Left lung (tissue), 10 donors: ENCODE measurements around the gene DNAL4. TPM values are rescaled to one million over a fixed set of nuclear protein-coding genes. Genes with fewer than 3 reads are reported as not detected.

ENCODE experiments used
- ATAC-seq: fragments of 200-7000 bp; cut with Tn5 transposase; one replicate; pipeline ENCODE4 v1.9.1; 2020; ENCODE audit warnings: moderate library complexity
- DNase-seq, 4 donors: peaks; one replicate each; pipeline ENCODE4 v3.0.0-alpha.2; 2013 to 2020
- H3K27ac ChIP-seq, 2 donors: fragments of 200-600 bp; sonication (generic) in 1 of 2; one replicate each; pipeline versions ENCODE4 v1.5.0 to v1.8.0; 2020 to 2021
- H3K27me3 ChIP-seq, 2 donors: fragments of 200-600 bp; sonication (generic) in 1 of 2; one replicate each; pipeline versions ENCODE4 v1.5.0 to v1.8.0; 2020 to 2021
- H3K36me3 ChIP-seq, 2 donors: fragments of 200-600 bp; sonication (generic) in 1 of 2; one replicate each; pipeline versions ENCODE4 v1.5.0 to v1.8.0; 2020 to 2021
- H3K4me1 ChIP-seq, 2 donors: fragments of 200-600 bp; one replicate each; pipeline ENCODE4 v1.8.0; 2021
- H3K4me3 ChIP-seq, 2 donors: fragments of 200-600 bp; sonication (generic) in 1 of 2; one replicate each; pipeline versions ENCODE4 v1.5.0 to v1.8.0; 2020 to 2021; ENCODE audit warnings: mild to moderate bottlenecking in 1 of 2
- H3K9me3 ChIP-seq, 2 donors: fragments of 200-600 bp; sonication (generic) in 1 of 2; one replicate each; pipeline versions ENCODE4 v1.5.0 to v1.8.0; 2020 to 2021
- CTCF ChIP-seq, 2 donors: fragments of 200-600 bp; sonication (generic) in 1 of 2; IDR thresholded peaks; one replicate each; pipeline versions ENCODE4 v1.5.0 to v1.8.0; 2021; ENCODE audit warnings: antibody characterized with exemption in 2 of 2
- intact Hi-C, 2 donors: fragments of 100-400 bp; cut with DNase I; formaldehyde crosslinking; loops; one replicate each; pipeline versions ENCODE4 v1.11.2 to v1.14.2; 2022
- polyA plus RNA-seq, 6 donors: library from polyadenylated mRNA; unstranded; fragments of 120-200 nt; gene quantifications; one replicate each; pipeline ENCODE4 v1.2.1, GENCODE V29; 2013; ENCODE audit not compliant: insufficient read length in 6 of 6
- total RNA-seq, 2 donors: library from RNA; stranded (reverse); fragmentation: NEBNext Ultra II Directional; extraction: Animal tissue kit (Norgen Biotek cat#: 25700); gene quantifications; one replicate each; pipeline ENCODE4 v1.2.1, GENCODE V29; 2021
- donor health status: DM: no; HTN: yes; CAD: no.
- donor health status: DM: no; HTN: no; CAD: no.

DNAL4 gene
- total and polyA plus RNA-seq, 8 donors, result 16.3 to 36.4 (median 34.0) TPM

- no peak overlapping the region for H3K27ac ChIP-seq
- H3K36me3 ChIP-seq, result peaks cover 0 to 100% of the 10 kb centered on the region in 2 donors
- TF ChIP-seq CTCF (IDR thresholded peaks at IDR 0.05), result no peak
- peak in 1 of 4 donors; percentile 65 for DNase-seq
- no peaks in the 10 kb centered on the region for H3K27me3 ChIP-seq
- H3K4me3 ChIP-seq, result no peak overlapping the region
- H3K9me3 ChIP-seq, result no peaks in the 10 kb centered on the region
- no peak for ATAC-seq
- intact Hi-C loops, result no loop called here
- H3K4me1 ChIP-seq, result no peaks in the 10 kb centered on the region
These were observed 51.6 kb downstream of the DNAL4 start for GRCh38 chr22:38742176-38742942.

GRCh38 chr22:38741576-38741975 lies 52.4 kb downstream of the DNAL4 start:
- H3K36me3 ChIP-seq, result peaks cover 0 to 100% of the 10 kb centered on the region in 2 donors
- no peaks in the 10 kb centered on the region for H3K9me3 ChIP-seq
- no peaks in the 10 kb centered on the region for H3K27me3 ChIP-seq
- no peak overlapping the region for H3K4me3 ChIP-seq
- no peak overlapping the region for H3K27ac ChIP-seq
- no peaks in the 10 kb centered on the region for H3K4me1 ChIP-seq
- intact Hi-C loops, result no loop called here
- TF ChIP-seq CTCF (IDR thresholded peaks at IDR 0.05), result no peak
- DNase-seq, result peak in 1 of 4 donors; percentile 19
- ATAC-seq, result no peak

- Histone ChIP-seq H3K4me1 (no peaks in the 10 kb centered on the region), H3K9me3 (no peaks in the 10 kb centered on the region), H3K27me3 (no peaks in the 10 kb centered on the region), H3K36me3 (peaks cover 0 to 100% of the 10 kb centered on the region in 2 donors), H3K4me3 (no peak overlapping the region), H3K27ac (no peak overlapping the region)
- no peak for TF ChIP-seq CTCF (IDR thresholded peaks at IDR 0.05)
- peak in 1 of 4 donors; percentile 37 for DNase-seq
- intact Hi-C loops, result no loop called here
- ATAC-seq, result no peak
These were observed 52.8 kb downstream of the DNAL4 start for GRCh38 chr22:38741166-38741565.

GRCh38 chr22:38740754-38741153 lies 53.2 kb downstream of the DNAL4 start:
- H3K4me3 ChIP-seq, result no peak overlapping the region
- ATAC-seq, result no peak

More at GRCh38 chr22:38740754-38741153, 53.2 kb downstream of the DNAL4 start:
- Histone ChIP-seq H3K36me3 (peaks cover 0 to 100% of the 10 kb centered on the region in 2 donors), H3K27me3 (no peaks in the 10 kb centered on the region), H3K4me1 (peaks cover 0 to 4% of the 10 kb centered on the region in 2 donors), H3K9me3 (no peaks in the 10 kb centered on the region), H3K27ac (no peak overlapping the region)
- no peak for TF ChIP-seq CTCF (IDR thresholded peaks at IDR 0.05)
- DNase-seq, result peak in 1 of 4 donors; percentile 57
- intact Hi-C loops, result no loop called here
